Smooth muscle cell (in vitro differentiated cells): ENCODE results near the gene SLC15A5. TPM values are rescaled to one million over a fixed set of nuclear protein-coding genes. Genes with fewer than 3 reads are reported as not detected.

Experiments
- DNase-seq: peaks from one replicate; lab custom pipeline; 2025; ENCODE audit not compliant: unreplicated experiment; lab: John Stamatoyannopoulos, UW
- H2AFZ ChIP-seq: fragments of 200-600 bp; sonication (generic); 2 replicates; pipeline ENCODE4 v1.6.0; 2016; ENCODE audit warnings: antibody characterized with exemption, low read depth, mild to moderate bottlenecking
- H3F3A ChIP-seq: fragments of 200-600 bp; sonication (generic); 2 replicates; pipeline ENCODE4 v1.6.0; 2017; ENCODE audit warnings: antibody characterized with exemption, low read depth
- H3K27ac ChIP-seq: fragments of 200-600 bp; sonication (generic); 2 replicates; pipeline ENCODE4 v1.5.1; 2016; ENCODE audit warnings: low read depth, mild to moderate bottlenecking
- H3K27me3 ChIP-seq: fragments of 200-600 bp; sonication (generic); 2 replicates; pipeline ENCODE4 v1.6.1; 2016; ENCODE audit warnings: low read depth, mild to moderate bottlenecking
- H3K36me3 ChIP-seq: fragments of 200-600 bp; sonication (generic); 2 replicates; pipeline ENCODE4 v1.5.1; 2016; ENCODE audit warnings: low read depth
- H3K4me1 ChIP-seq: fragments of 200-600 bp; sonication (generic); 2 replicates; pipeline ENCODE4 v1.5.1; 2016; ENCODE audit warnings: low read depth
- H3K4me2 ChIP-seq: fragments of 200-600 bp; sonication (generic); 2 replicates; pipeline ENCODE4 v1.6.0; 2016; ENCODE audit warnings: mild to moderate bottlenecking
- H3K4me3 ChIP-seq: fragments of 200-600 bp; sonication (generic); 2 replicates; pipeline ENCODE4 v1.5.1; 2016; ENCODE audit warnings: mild to moderate bottlenecking
- H3K79me2 ChIP-seq: fragments of 200-600 bp; sonication (generic); 2 replicates; pipeline ENCODE4 v1.6.0; 2016; ENCODE audit warnings: low read depth, mild to moderate bottlenecking
- H3K9ac ChIP-seq: fragments of 200-600 bp; sonication (generic); 2 replicates; pipeline ENCODE4 v1.6.0; 2016; ENCODE audit warnings: low read depth
- H3K9me3 ChIP-seq: fragments of 200-600 bp; sonication (generic); replicated peaks from 2 replicates; pipeline ENCODE4 v1.5.1; 2016; ENCODE audit warnings: low read depth
- H4K20me1 ChIP-seq: fragments of 200-600 bp; sonication (generic); 2 replicates; pipeline ENCODE4 v1.6.0; 2016; ENCODE audit warnings: low read depth
- WGBS: methylation state at CpG from one replicate; pipeline ENCODE4 v1.1.7; 2016; ENCODE audit warnings: low lambda C conversion rate; 5-methylcytosine and 5-hydroxymethylcytosine counted together
- polyA plus RNA-seq: library from polyadenylated mRNA; unstranded; fragments of >200 nt; fragmentation: Nextera tagmentation; extraction: Ambion mirVana; gene quantifications from 2 replicates; pipeline ENCODE4 v1.2.1, GENCODE V29; 2016
- total RNA-seq: library from RNA; depleted of rRNA; stranded (reverse); fragments of >200 nt; gene quantifications from 2 replicates; pipeline ENCODE4 v1.2.3, GENCODE V29; 2014
- TF ChIP-seq, protein P1 (sequence below): fragments of 200-600 bp; sonication (generic); IDR thresholded peaks from 2 replicates; pipeline ENCODE4 v1.5.1; 2017; ENCODE audit warnings: borderline replicate concordance, mild to moderate bottlenecking, antibody characterized with exemption; ENCODE audit not compliant: insufficient read depth, poor library complexity, severe bottlenecking

SLC15A5 gene
- total and polyA plus RNA-seq, 2 experiments from 2014 or later: not detected

DNA sequence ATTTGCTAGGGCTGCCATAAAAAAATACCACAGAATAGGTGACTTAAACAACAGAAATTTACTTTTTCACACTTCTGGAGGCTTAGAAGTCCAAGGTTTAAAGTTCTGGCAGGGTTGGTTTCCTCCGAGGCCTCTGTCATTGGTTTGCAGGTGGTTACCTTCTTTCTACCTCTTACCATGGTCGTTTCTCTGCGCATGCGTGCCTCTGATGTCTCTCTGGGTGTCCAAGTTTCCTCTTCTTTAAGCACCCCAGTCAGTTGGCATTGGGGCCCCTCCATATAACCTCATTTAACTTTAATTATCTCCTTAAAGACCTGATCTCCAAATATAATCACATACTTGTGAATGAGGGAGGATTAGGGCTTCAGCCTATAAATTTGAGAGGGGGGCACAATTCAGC, 103.2 kb downstream of the SLC15A5 start:
- Histone ChIP-seq H3K79me2 (no peaks in the 10 kb centered on the region), H3K27me3 (no peaks in the 10 kb centered on the region), H2AFZ (no peak overlapping the region), H3K4me1 (no peaks in the 10 kb centered on the region), H3K9me3 (no peaks in the 10 kb centered on the region), H3K27ac (no peak overlapping the region), H3K4me2 (no peak overlapping the region), H3K4me3 (no peak overlapping the region), H3K36me3 (no peaks in the 10 kb centered on the region), H4K20me1 (no peaks in the 10 kb centered on the region), H3F3A (no peaks in the 10 kb centered on the region), H3K9ac (no peak overlapping the region)
- 96% methylated on average over 4 of the region's 4 CpGs for WGBS
- TF ChIP-seq, protein P1, sequence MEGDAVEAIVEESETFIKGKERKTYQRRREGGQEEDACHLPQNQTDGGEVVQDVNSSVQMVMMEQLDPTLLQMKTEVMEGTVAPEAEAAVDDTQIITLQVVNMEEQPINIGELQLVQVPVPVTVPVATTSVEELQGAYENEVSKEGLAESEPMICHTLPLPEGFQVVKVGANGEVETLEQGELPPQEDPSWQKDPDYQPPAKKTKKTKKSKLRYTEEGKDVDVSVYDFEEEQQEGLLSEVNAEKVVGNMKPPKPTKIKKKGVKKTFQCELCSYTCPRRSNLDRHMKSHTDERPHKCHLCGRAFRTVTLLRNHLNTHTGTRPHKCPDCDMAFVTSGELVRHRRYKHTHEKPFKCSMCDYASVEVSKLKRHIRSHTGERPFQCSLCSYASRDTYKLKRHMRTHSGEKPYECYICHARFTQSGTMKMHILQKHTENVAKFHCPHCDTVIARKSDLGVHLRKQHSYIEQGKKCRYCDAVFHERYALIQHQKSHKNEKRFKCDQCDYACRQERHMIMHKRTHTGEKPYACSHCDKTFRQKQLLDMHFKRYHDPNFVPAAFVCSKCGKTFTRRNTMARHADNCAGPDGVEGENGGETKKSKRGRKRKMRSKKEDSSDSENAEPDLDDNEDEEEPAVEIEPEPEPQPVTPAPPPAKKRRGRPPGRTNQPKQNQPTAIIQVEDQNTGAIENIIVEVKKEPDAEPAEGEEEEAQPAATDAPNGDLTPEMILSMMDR: no peak
- DNase-seq: no peak

DNA sequence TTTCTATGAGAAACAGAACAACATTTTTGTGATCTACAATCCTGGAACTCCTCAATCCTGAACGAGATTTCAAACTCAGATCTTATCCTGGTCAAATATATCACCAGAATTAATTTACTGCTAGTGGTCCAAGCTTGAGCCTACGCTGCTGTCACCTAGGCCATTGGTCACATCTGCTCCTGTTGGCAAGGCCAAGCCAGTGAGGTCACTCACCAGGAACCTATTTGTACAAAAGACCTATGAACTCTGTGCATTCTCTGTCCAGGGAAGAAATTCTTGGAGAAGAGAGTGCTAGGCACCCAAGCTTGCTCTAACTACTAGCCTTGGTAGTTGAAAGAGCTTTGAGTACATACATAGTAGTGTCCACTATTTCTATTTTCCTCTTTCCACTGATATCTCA, 106.1 kb downstream of the SLC15A5 start:
- no peak overlapping the region for H3K27ac ChIP-seq
- no peaks in the 10 kb centered on the region for H3K27me3 ChIP-seq
- no peaks in the 10 kb centered on the region for H3K79me2 ChIP-seq
- no peaks in the 10 kb centered on the region for H3K4me1 ChIP-seq
- TF ChIP-seq, protein P1: no peak
- H3K4me2 ChIP-seq: no peak overlapping the region
- no peak for DNase-seq
- no peak overlapping the region for H3K4me3 ChIP-seq
- no peak overlapping the region for H3K9ac ChIP-seq
- H4K20me1 ChIP-seq: no peaks in the 10 kb centered on the region
- 90% methylated on average over 2 of the region's 2 CpGs for WGBS
- no peak overlapping the region for H2AFZ ChIP-seq
- H3K9me3 ChIP-seq: no peaks in the 10 kb centered on the region
- H3K36me3 ChIP-seq: no peaks in the 10 kb centered on the region
- no peaks in the 10 kb centered on the region for H3F3A ChIP-seq

DNA sequence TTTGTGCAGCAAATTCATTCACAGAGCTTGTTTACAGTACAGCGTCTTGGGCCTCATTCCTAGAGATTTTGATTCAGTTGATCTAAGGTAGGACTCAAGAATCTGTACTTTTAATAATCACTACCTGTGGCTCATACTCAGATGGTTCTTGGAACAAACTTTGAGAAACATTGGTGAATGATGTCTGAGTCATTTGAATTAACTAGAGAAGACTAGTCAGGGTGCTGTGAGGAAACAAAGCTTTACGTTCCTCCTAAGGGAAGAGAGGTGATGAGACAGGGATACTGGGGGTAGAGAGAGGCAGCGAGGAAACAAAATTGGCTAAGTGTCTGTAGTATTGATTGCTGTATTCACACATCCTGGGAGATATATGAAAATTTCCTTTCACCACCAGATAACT, 109.4 kb downstream of the SLC15A5 start:
- Histone ChIP-seq H3F3A (no peaks in the 10 kb centered on the region), H3K4me2 (no peak overlapping the region), H3K9ac (no peak overlapping the region), H4K20me1 (no peaks in the 10 kb centered on the region), H3K27me3 (no peaks in the 10 kb centered on the region), H3K4me3 (no peak overlapping the region), H3K36me3 (no peaks in the 10 kb centered on the region), H2AFZ (no peak overlapping the region), H3K9me3 (no peaks in the 10 kb centered on the region), H3K27ac (no peak overlapping the region), H3K4me1 (no peaks in the 10 kb centered on the region), H3K79me2 (no peaks in the 10 kb centered on the region)
- TF ChIP-seq, protein P1: no peak
- DNase-seq: no peak
- WGBS: 85% methylated on average over 3 of the region's 3 CpGs
